LNCAP (cell line): ENCODE data around the gene CDK7.

ENCODE experiments used
- CTCF ChIP-seq: fragments of 450-650 bp; IDR thresholded peaks from 2 replicates; pipeline ENCODE4 v1.5.1; 2017; ENCODE audit warnings: mild to moderate bottlenecking

Gene CDK7

GRCh38 chr5:69225860-69226259, 8.8 kb upstream of the CDK7 start:
- TF ChIP-seq CTCF, result no peak

- TF ChIP-seq CTCF, result no peak
Measured at GRCh38 chr5:69230181-69230580, 4.5 kb upstream of the CDK7 start.

- no peak for TF ChIP-seq CTCF
Measured at GRCh38 chr5:69231281-69231680, 3.4 kb upstream of the CDK7 start.

GRCh38 chr5:69231851-69232250, 2.8 kb upstream of the CDK7 start:
- no peak for TF ChIP-seq CTCF

DNA sequence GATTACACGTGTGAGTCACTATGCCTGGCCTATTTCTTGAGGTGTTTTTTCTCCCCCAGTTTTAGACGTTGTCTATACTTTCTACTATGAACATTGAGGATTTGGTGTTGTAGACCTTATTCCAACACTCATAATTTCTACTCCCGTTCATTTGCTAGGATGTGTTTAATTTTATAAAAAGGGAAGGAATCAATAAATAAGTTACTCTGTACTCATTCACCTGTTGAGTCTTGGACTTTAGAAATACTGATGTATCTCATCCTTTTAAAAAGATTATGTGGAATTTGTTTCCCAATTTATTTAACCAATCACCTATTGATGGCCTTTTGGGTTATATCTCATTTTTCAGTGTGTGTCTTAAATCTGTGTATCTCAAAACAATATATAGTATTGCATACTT, 3.2 kb downstream of the CDK7 start:
- no peak for TF ChIP-seq CTCF

DNA sequence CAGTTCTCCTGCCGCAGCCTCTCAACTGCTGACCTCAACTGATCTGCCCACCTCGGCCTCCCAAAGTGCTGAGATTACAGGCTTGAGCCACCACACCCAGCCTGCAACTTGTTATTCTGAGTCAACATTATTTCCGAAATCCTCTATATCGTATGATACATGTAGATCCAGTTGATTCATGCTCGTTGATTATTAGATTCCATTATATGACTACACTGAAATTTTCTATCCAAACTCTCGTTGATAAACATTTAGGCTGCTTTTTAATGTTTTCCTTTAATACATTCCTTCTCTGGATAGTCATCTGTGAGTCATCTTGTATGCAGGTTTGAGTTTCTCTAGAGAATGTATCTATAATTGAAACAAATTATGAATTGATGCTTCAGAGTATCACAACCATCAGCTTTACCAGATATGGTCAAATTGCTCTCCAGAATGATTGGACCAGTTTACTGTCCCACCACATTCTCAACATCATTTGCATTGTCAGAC, 4.1 kb downstream of the CDK7 start:
- TF ChIP-seq CTCF, result no peak

GRCh38 chr5:69242215-69242927, 7.7 kb downstream of the CDK7 start:
- no peak for TF ChIP-seq CTCF

DNA sequence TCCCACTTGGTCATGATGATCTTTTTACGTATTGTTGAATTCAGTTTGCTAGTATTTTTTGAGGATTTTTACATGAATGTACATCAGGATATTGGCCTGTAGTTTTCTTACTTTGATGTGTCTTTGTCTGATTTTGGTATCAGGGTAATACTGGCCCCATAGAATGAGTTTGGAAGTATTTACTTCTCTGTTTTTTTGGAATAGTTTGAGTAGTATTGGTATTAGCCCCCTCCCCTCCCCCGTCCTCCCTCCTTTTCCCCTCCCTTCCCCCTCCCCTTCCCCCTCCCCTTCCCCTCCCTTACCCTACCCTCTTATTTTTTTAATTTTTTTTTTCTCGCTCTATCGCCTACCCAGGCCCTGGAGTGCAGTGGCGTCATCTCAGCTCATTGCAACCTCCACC, 10.3 kb downstream of the CDK7 start:
- TF ChIP-seq CTCF, result no peak
